ENCODE results near the gene MAP2K3.
"Not testable (repeated sequence)": the region's sequence is repeated elsewhere in the genome, so short reads cannot be mapped to it uniquely, and the experiment has no call there.

Gene MAP2K3

DNA sequence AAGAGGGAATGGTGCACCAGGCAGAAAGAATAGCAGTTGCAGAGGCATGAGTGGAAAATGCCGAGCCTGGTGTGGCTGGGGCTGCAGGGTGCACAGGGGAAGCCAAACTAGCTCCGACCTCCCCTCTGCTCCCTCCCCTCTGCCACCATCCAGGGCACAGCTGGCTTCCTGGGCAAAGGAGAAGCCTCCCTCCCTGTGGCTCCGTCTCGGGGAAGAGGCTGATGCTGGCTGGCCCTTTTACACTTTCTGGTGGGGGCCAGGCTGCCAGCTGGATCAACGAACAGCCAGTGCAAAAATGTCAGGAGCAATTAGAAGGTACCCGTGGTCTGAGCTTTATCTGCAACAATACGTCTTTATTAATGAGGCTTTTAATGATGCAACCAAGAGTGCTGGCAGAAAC is 54.5 kb downstream of the MAP2K3 start:
- DNase-seq = no peak

DNA sequence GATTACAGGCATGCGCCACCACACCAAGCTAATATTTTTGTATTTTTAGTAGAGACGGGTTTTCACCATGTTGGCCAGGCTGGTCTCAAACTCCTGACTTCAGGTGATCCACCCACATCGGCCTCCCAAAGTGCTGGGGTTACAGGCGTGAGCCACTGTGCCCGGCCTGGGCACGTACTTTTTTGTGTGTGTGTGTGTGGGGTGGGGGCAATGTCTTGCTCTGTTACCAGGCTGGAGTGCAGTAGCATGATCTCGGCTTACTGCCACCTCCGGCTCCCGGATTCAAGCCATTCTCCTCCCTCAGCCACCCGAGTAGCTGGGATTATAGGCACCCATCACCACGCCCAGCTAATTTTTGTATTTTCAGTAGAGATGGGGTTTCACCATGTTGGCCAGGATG is 55.1 kb downstream of the MAP2K3 start:
- not testable (repeated sequence) for DNase-seq

DNA sequence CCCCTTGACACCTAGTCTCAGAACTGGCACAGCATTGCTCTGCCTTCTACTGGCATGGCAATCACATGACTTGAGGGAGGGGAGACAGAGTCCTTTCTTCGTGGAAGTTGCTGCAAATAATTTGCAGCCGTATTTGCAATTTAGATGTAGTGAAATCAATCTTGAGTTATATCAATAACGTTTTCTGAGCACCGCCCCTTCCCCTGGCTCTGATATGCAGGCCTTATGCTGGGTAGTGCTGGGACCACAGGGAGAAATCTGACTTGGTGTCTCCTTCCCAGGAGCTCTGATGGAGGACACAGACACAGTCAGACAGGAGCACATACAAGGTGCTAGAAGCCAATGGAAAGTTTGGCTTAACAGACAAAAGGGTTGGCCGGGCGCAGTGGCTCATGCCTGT is 55.9 kb downstream of the MAP2K3 start:
- DNase-seq = not testable (repeated sequence)

DNA sequence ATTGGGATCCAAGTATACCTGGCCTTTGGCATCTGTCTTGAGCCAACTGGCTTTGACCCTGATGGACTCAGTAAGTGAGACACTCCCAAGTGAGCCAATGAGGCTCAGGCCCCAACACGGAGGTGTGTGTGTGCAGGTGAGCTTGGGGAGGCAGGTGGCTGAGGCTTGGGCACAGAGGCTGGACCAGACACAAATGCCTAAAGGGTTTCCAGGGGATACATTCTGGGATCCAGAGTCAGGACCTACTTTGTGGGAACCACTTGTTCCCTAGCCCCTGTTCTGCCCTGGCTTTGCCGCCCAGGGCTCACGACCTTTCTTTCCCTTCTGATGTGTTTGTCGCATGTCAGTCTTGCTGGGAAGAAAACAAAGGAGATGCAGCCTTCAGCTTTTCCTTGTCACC is 56.8 kb downstream of the MAP2K3 start:
- not testable (repeated sequence) for DNase-seq

DNA sequence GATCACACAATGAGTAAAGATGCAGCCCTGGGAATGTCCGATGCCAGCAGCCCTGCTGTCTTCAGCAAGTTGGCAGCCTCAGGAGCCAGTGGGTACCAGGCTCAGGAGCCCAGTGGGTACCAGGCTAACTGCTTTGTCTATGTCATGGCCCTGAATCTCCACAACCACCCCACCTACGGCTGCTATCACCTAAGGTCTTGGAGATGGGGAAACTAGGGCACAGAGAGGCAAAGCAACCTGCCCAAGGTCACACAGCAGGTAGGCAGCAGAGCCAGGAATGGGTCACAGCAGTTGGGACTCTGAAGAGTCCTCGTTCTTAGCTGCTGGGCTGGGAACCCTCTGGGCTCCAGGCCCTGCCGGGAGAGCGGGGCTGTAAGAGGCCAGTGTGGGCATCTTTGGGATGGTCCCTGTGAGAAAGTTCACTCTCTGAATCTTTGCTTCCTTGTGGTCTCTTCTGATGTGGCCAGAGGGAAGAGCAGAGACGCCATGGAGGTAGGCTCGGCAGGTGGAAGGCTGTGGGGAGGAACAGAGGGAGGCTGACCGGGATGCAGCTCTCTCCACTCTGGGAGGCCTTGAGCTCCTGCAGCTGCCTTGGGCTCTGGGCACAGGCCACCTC is 57.5 kb downstream of the MAP2K3 start:
- DNase-seq = not testable (repeated sequence)

DNA sequence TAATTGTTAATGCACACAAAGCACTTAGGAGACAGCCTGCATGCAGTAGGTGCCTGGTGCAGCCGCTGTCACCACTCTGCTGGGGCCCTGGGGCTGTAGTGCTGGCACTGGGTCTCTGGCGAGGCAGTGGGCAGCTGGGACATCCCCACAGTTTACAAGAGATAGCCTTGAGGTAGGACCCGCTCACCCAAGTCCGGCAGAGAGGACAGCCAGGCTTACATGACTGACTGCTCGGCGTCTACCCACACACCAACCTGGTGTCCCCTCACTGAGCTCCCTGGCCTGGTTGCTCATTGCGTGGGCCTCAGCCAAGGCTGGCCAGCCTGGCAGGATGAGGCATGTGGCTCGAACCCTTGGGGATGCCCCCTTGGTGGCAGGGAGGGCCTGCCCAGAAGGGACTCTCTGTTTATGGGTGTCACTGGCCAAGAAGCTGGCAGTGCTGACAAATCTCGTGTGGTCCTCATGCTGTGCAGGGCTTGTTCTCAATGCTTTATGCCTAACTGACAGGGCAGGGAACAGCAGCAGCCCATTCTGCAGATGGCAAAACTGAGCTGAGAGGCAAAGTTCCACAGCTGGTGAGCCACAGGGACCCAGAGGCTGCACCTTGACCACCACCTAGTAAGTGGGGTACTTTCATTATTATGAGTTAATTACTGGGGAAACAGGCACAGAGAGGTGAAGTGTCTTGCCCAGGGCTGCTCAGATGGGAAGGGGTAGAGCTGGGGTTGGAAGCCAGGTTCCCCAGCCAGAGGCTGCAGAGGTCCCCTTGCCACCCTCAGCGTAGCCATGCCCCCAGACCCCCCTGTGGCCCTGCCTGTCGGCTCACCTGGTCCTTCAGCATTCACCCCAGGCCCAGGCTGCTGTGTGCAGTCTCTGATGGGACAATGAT is 58.8 kb downstream of the MAP2K3 start:
- DNase-seq = not testable (repeated sequence)

DNA sequence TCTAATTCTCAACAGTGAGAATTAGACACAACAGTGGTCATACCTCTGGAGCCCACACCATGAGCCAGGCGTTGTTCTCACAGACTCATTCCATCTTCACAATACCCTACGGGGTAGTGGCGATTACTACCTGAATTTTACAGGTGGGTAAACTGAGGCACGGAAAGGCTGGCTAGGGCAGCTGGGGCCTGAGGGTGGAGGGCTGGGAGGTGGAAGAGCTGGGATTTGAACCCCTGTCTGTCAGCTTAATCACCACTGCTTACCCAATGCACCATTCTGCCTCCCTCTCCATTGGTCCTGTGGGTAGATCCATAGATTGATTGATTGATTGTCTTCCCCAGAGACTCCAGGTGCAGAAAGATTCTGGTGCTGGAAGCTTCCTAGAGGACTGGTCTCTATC is 60.3 kb downstream of the MAP2K3 start:
- not testable (repeated sequence) for DNase-seq

DNA sequence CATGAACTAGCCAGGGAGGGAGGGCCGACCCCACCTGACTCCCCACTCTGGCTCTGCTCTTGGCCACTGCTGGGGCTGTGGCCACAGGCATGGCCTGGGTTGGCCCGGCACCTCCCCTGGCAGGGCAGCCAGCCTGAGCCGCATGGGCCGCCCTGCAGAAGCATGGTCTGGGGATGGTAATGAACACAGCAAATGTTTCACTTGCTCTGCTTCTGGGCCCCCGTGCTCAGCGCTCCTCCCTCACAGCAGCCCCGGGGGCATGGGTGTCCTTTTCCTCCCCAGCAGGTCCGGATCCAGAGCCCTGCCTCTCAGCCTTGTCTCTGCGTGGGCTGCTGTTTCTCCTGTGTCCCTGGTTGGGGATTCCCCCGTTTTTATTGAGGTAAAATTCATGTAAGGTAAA is 60.7 kb downstream of the MAP2K3 start:
- no peak for DNase-seq

DNA sequence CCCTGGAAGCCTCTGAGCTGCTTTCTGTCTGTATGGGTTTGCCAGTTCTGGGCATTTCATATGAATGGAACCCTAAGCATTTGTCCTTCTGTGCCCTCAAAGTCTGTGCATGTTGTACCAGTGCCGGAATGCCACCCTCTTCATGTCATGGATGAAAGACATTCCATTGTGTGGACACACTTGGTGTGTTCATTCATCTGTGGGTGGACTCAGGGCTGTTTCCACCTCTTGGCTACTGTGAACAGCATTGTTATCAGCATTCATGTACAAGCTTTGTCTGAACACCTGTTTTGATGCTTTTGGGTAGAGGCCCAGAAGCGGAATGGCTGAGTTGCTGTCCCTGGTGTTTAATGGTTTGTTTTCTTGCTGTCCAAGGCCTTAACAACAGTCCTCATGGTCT is 61.6 kb downstream of the MAP2K3 start:
- DNase-seq = not testable (repeated sequence)

DNA sequence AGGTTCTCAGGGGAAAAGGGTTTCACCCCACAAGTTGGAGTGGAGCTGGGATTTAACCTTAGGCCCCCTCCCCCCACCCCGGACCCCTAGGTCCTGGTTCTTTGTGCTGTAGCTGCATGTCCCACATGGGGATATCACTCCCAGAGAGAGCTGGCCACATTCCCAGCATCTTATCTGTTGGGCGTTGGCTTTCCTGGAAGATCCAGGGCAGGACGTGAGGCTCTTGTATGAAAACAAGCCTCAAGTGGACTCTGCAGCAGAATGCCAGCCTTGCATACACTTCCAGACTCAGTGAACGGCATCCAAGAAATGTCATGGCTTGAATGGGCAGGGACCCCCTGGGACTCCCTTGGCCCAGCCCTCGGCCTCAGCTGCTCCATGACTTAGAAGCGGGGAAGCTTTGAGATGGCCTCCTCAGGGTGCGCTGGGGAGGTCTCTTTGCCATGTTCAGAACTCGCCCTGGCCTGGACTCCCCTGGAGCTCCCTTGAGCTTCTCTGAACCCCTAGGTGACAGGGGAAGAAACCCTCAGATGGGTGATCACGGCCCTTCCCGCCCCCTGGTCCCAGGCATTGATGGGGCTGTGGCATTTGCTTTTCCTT is 62.2 kb downstream of the MAP2K3 start:
- DNase-seq = not testable (repeated sequence)

DNA sequence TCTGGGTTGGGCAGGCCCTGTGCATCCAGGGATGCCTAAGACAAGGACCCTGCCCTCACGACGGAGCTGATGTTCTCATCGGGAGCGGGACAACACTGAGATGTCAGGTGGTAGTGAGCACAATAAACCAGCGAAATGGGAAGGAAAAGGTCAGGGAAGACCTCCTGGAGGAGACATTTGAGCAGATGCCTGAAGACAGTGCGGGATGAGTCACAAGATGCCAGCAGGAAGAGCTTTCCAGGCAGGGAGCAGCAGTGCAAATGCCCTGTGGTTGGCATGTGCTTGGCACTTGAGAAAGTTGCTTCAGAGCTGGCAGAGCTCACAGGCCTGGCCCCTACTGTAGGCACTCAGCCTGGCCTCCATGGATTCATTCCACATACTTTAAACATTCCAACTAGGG is 63.1 kb downstream of the MAP2K3 start:
- DNase-seq = not testable (repeated sequence)

DNA sequence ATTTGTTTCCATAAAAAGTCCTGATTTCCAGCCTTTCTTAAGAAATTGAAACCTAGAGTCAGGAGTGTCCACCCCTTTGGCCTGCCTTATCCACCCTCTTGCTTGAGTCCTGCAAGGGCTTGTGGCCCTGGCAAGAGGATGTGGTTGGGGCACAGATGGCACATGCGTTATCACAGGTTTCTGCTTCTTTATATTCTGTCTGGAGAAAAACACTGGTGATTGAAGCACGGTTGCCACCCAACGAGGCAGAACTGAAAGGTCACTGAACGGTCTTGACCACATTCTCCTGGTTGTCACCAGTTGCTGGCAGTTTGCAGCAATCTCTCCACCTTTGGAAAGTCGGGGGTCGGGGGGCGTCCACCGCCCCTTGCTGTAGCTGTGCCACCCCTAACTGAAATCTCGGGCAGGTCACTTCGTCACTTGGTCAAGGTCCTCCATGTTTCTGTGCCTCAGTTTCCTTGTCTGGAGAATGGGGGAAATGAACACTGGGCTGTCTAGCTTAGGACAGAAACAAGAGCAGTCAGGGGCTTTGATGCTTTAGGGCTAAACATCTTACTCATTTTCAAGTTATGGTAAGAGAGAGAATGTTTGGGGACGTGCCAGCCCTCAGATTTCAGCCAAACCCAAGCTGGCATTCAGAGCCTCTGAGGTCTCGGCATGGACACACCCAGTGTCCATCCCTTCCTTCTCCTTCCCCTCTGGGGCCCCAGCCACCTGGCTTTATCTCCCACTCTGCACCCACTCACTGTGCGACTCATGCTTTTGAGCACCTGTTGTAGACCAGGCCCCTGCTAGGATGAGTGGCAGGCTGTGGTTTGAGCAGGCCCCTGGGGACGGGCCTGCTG is 63.8 kb downstream of the MAP2K3 start:
- not testable (repeated sequence) for DNase-seq

DNA sequence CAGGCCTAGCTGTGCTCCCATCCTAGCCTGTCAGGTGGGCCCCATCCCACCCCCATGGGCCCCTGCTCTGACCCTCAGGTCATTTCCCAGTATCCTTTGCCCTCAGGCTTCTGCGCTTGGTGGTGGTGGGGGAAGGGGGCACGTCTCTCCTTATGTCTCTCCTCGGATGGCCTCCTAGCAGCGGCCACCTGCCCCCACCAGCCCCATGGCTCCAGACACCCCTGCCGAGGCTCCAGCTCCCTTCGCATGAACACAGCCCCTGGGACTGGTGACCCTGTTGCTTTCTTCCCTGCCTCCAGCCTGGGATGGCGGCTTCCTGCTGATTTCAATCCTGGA is 64.4 kb downstream of the MAP2K3 start:
- DNase-seq = not testable (repeated sequence)

DNA sequence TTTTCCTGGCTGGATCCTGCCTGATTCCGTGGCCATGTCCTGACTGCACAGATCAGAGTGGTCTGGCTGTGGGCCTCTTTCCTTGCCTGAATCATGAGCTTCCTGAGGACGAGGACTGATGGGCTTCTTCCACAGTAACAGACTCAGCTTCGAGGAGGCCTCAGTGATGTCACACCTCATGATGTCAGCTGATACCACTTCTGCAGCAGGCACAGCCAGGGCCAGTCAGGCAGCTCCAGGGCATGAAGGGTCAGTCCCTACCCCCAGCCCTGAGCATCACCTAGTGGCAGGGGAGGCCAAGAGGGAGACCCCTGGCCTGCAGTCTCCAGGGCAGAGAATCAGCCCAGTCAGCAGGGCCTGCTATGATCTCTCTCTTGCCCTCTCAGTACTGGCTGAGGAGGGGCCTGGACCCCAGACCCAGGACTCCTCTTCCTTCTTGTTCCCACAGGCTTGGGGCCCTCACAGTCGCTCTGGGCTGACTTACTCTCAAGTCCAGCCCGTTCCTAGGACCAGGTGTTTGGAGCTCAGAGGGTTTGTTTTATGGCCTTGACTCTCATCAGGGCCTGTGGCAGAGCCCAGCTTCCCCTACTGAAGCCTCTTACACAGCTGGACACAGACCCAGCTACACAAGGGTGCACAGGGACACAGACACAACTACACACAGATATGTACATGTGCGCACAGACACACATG is 65.0 kb downstream of the MAP2K3 start:
- not testable (repeated sequence) for DNase-seq

DNA sequence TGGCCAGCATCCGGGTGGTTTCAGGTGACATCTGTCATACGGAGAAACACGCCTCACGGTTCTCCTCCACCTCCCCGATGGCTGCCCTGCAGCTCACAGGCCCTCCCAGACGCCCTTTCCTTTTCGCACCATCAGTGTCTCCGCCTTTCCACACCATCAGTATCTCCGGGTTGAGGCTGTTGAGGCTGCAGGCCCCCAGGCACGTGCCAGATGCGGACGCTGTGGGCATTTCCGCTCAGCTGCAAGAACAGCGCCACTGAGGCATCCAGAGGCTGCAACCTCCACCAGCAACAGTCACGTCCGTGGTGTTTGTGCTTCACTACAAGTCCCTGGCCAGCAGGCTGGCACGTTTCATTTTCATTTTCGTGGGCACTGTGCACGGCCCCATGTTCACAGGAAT is 66.0 kb downstream of the MAP2K3 start:
- not testable (repeated sequence) for DNase-seq

DNA sequence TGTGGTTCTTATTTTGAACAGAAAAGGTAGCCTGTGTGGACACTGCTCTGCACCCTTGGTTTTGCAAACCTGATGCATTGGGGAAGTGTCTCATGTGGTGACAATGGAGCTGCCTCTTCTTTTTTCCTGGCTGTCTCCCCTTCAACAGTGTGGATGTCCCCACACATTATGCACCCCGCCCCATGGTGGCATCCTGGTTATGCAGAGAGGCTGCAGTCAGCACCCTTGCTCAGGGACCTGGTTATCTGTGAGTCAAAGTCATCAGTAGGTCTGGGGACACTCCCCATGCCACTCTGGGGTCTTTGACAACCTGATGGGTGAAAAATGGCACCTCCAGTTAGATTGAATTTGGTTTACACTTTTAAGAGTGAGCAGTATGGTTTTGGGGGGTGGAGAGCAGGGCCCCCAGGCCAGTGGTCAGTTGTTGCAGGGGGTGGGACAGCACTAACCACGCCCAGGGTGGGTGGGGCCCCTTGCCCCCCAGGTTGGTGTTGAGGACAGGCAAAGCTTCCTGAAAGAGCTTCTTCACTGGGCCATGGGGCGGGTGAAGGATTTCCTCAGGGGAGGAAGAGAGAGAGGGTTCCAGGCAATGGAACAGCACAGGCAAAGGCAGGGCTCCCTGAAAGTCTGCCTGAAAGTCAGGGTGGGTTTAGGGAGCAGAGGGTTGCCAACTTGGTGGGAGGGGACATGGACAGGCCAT is 67.0 kb downstream of the MAP2K3 start:
- DNase-seq = no peak

DNA sequence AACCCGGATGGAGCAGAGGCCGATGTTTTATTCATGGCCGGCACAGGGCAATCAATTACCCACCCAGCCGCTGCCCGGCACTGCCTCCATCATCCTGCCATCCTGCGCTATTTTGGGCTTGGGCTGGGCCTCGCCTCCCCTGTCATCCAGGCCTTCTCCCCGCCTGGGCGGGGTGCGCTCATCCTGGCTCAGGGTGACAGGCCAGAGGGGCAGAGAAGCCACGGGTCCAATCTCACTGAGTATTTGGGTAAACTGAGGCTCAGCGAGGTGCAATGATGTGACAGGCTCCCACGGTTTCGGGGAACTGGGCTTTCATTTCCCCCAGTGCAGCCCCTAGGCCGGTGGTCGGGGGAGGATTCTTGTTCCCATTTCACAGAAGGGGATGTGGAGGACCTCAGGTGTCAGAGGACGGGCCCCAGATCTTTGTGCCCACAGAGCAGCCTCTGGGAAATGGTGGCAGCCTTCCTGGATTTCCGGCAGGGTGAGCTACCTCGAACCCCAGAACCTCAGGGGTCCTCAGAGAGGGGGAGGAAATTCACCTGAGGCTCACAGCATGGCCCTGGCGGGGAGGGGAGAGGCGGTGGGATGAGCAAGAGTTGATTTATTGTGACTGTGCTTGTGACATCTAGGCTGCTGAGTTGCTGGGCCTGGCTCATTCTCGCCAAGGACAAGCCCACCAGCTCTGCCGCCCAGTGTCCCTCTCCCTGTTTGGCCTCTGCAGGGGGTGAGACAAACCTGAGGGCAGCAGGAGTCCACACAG is 67.9 kb downstream of the MAP2K3 start:
- DNase-seq = no peak

DNA sequence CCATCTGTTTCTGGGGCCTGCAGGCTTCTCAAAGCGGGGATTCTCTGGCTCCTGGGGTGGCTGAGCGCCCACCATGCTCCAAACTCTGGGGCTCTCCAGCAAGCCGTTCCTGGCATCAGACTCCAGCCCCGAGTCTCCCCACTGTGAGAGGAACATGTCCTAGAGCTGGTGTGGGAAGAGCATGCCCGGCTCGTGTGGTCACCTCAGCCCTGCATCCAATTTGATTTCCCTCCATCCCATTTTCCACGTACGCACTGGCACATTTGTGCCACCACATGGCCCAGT is 68.4 kb downstream of the MAP2K3 start:
- DNase-seq = no peak

DNA sequence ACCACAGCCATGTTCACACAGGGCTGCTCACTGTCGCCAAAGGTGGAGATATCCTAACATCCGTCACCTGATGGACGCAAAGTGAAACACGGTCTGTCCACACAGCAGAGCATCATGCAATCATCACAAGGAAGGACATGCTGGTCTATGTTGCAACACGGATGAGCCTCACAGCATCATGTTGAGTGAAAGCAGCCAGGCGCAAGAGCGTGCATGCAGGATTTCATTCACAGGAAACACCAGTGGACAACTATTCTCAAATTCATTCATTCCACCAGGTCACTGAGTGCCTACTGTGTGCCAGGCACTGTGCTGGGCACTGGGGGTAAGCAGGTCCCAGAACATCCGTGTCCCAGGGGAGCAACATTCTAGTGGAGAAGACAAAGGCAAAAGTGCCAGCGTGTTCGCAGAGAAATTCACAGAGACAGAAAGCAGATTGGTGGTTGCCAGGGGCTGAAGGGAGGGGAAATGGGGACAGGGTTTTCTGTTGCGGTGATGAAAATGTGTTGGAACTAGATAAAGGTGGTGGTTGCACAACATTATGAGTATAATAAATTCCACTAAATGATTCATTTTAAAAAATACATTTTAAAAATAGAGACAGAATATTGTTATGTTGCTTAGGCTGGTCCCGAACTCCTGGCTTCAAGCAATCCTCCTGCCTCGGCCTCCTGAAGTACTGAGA is 69.0 kb downstream of the MAP2K3 start:
- no peak for DNase-seq

DNA sequence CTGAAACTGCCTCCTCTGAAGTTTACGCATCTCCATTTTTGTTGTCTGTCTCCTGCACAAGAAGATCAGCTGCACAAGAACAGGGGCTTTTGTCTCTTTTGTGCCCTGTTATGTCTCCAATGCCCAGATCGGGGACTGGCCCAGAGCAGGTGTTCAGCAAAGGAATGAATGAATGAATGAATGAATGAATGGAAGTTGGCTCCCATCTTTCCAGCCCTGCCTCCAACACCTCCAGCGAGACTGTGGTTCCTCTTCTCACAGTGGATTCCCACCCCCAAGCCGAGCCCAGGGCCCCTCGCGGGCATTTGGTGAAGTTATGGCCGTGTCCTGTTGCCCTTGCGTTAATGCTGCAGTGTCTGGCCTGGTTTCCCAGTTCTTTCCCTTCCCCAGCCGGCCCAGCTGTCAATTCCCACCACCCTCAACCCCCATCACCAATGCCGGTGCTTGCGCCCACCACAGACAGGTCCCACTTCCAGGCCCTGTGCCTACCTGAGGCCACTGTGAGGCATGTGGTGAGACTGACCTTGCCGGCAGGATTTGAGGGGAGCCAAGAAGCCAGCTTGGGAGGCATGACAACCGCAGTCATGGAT is 70.4 kb downstream of the MAP2K3 start:
- DNase-seq = no peak

All from NK-92 treated with Interleukin-12 subunit alpha and Interleukin-12 subunit beta, amount 100 ng/mL, for 24 hours (cell line).